ENCODE data around the gene OR13C9. TPM values are rescaled to one million over a fixed set of nuclear protein-coding genes. Genes with fewer than 3 reads are reported as not detected.
"Not testable (repeated sequence)": the region's sequence is repeated elsewhere in the genome, so short reads cannot be mapped to it uniquely, and the experiment has no call there.

The OR13C9 gene
- total RNA-seq (2014; rRNA removed; shearing (Covaris generic)): not detected in 2 replicates
- not detected in 2 replicates for polyA plus RNA-seq (2015; cell fraction: cytosol; rRNA removed)
- not detected in 2 replicates for polyA plus RNA-seq (2015; cell fraction: nucleus; rRNA removed)

GRCh38 chr9:104618104-104618503, at the start of gene OR13C9:
Gene OR13C9 (minus strand): TSS chr9:104618204. CDS start chr9:104618204, 0 bp downstream.
- no peak for DNase-seq (ENCODE audit: low read depth)

- no peak for DNase-seq (ENCODE audit: low read depth)
Observed at GRCh38 chr9:104658496-104659195, 40.6 kb upstream of the OR13C9 start.

GRCh38 chr9:104635456-104635855, 17.5 kb upstream of the OR13C9 start:
- DNase-seq (ENCODE audit: low read depth): no peak

GRCh38 chr9:104633976-104634520, 16.0 kb upstream of the OR13C9 start:
- DNase-seq (ENCODE audit: low read depth): no peak

- peak; percentile 5 for DNase-seq (ENCODE audit: low read depth)
Observed at GRCh38 chr9:104625964-104626363, 8.0 kb upstream of the OR13C9 start.

- DNase-seq (ENCODE audit: low read depth): no peak
Observed at GRCh38 chr9:104617418-104617817, 586 bp downstream of the OR13C9 start.

GRCh38 chr9:104611213-104611612, 6.8 kb downstream of the OR13C9 start:
- no peak for DNase-seq (ENCODE audit: low read depth)

GRCh38 chr9:104608336-104608735, 9.7 kb downstream of the OR13C9 start:
- DNase-seq (ENCODE audit: low read depth): peak; percentile 4

GRCh38 chr9:104606152-104606551, 11.9 kb downstream of the OR13C9 start:
- DNase-seq (ENCODE audit: low read depth): no peak

GRCh38 chr9:104605527-104605926, 12.5 kb downstream of the OR13C9 start, which contains the start of gene OR13C2:
Gene OR13C2 (minus strand): TSS chr9:104605627. CDS start chr9:104605627, 0 bp downstream.
- DNase-seq (ENCODE audit: low read depth): not testable (repeated sequence)

GRCh38 chr9:104604801-104605200, 13.2 kb downstream of the OR13C9 start:
- no peak for DNase-seq (ENCODE audit: low read depth)

GRCh38 chr9:104599313-104599712, 18.7 kb downstream of the OR13C9 start, which contains the start of gene OR13C5:
Gene OR13C5 (minus strand): TSS chr9:104599413. CDS start chr9:104599413, 0 bp downstream.
- not testable (repeated sequence) for DNase-seq (ENCODE audit: low read depth)

GRCh38 chr9:104598749-104599148, 19.3 kb downstream of the OR13C9 start:
- DNase-seq (ENCODE audit: low read depth): not testable (repeated sequence)

- DNase-seq (ENCODE audit: low read depth): no peak
Observed at GRCh38 chr9:104589626-104590025, 28.4 kb downstream of the OR13C9 start.

- no peak for DNase-seq (ENCODE audit: low read depth)
Observed at GRCh38 chr9:104586496-104587180, 31.4 kb downstream of the OR13C9 start.

- DNase-seq (ENCODE audit: low read depth): no peak
Observed at GRCh38 chr9:104580562-104580961, 37.4 kb downstream of the OR13C9 start.

- no peak for DNase-seq (ENCODE audit: low read depth)
Observed at GRCh38 chr9:104577263-104577662, 40.7 kb downstream of the OR13C9 start.

GRCh38 chr9:104575456-104575855, 42.5 kb downstream of the OR13C9 start:
- no peak for DNase-seq (ENCODE audit: low read depth)

GRCh38 chr9:104572612-104573011, 45.4 kb downstream of the OR13C9 start:
- DNase-seq (ENCODE audit: low read depth): no peak

GRCh38 chr9:104568868-104569267, 49.1 kb downstream of the OR13C9 start, which contains the start of gene OR13C8:
Gene OR13C8 (plus strand): TSS chr9:104569168. CDS start chr9:104569168, 0 bp downstream.
- DNase-seq (ENCODE audit: low read depth): no peak

Measured in HT1080 (cell line).